ENCODE results near the gene PRR16.
A peak's percentile ranks its signal among the peaks of the same experiment; 100 is the strongest.

Gene PRR16

DNA sequence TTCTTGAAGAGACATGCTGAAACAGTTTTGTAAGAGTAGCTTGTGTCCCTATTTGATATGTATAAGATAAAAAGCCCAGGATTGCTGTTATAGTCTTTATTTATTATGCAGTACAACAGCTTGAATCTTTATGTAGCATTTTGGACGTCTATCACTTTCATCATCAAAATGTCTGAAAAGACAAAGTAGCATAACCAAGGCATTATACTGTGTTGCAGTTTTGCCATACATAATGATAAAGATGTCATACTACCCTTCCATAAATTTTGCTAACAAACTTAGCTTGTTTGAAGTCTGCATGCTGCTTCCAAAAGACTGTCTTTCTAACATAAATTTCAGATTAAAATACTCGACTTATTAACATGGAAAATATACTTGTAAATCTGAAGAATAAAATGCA is 127.8 kb downstream of the PRR16 start:
- no peak for DNase-seq

DNA sequence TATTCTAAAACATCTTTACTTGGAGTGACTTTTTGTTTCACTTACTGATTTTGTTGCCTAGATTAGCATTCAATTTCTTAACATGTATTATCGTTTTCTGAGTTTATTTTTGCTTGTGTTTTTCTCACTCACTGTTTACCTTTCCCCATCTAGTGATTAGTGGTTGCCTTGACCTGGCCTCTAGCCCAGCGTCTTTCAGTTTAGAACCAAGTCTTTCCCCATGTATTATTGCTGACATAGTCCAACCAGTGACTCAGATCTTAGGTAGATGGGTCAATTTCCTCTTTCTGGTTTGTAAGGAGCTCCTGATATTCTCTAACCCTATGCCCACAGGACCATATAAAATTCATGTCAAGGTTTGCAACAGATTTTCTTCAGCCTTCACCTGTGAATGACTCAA is 135.5 kb downstream of the PRR16 start:
- DNase-seq = no peak

DNA sequence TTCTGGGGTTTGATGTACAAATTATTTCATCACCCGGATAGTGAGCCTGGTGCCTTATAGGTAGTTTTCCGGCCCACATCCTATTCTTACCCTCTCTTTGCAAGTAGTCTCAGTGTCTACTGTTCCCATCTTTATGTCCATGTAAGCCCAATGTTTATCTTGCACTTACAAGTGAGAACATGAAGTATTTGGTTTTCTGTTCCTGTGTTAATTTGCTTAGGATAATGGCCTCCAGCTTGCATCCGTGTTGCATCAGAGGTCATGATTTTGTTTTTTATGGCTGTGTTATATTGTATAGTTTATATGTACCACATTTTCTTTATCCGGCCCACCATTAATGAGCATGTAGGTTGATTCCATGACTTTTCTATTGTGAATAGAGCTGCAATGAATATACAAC is 136.5 kb downstream of the PRR16 start:
- no peak for DNase-seq

DNA sequence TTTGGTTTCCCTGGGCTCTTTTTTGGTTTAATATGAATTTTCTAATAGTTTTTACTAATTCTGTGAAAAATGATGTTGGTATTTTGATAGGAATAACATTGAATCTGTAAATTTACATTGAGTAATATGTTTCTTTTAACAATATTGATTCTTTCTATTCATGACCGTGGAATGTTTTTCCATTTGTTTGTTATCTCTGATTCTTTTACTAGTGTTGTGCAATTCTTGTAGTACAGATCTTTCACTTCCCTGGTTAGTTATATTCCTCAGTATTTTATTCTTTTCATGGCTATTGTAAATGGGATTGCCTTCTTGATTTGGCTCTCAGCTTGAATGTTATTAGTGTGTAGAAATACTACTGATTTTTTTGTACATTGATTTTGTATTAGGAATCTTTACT is 137.9 kb downstream of the PRR16 start:
- DNase-seq = no peak

DNA sequence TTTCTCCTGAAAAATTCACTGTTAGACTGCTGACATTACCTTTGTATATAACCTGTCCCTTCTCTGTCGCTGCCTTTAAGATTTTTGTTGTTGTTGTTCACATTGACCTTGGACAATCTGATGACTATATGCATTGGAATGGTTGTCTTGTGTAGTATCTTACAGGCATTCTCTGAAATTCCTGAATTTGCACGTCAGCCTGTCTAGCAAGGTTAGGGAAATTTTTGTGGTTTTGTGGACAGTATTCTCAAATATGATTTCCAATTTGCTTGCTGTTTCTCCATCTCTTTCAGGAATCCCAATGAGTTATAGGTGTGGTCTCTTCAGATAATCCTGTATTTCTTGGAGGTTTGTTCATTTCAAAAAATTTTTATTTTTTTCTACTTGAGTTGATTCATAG is 140.8 kb downstream of the PRR16 start:
- DNase-seq = no peak

DNA sequence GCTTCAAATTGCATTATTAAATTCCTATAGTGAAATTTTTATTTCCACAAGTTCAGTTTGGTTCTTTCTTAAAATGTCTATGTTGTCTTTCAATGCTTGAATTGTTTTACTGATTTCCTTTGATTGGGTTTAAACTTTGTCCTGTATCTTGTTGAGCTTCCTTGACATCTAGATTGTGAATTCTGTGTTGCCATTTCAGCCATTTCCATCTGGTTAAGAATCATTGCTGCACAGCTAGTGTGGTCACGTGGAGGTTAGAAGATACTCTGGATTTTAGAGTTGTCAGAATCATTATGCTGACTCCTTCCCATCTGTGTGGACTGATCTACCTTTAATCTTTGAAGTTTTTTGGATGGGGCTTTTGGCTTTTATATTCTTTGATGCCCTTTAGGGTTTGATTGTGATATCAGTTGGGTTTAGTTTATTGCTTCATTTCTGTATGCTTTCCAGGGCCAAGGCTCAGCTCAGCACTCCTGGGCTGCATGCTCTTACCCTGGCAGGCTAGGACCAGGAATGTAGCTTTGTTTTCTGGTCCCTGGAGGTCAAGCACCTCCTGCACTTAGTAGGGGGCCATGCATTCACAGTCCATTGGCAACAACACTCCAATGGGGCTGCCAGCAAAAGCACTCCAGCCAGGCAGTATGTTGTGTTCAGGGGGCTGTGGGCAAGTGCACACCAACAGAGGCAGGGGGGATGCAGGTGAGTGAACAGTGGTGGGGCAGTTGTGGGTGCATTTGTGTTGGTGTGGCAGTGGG is 141.4 kb downstream of the PRR16 start:
- DNase-seq = no peak

DNA sequence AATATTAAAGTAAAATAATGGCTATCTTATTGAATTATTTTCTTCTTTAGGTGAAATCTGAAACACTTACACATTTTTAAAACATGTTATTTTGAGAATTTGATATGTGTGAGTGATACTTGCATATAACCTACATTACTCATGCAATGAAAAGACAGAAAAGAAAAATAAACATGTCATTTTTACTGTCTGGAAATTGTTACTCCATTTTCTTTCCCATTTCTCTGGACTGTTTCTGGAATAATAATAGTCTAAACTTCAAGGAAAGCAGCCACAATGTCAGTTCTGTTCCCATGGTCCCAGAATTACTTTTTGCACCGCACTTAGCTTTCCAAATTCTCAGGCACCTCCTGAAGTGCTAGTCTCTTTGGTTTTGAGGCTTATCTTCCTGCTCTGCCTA is 145.5 kb downstream of the PRR16 start:
- no peak for DNase-seq

DNA sequence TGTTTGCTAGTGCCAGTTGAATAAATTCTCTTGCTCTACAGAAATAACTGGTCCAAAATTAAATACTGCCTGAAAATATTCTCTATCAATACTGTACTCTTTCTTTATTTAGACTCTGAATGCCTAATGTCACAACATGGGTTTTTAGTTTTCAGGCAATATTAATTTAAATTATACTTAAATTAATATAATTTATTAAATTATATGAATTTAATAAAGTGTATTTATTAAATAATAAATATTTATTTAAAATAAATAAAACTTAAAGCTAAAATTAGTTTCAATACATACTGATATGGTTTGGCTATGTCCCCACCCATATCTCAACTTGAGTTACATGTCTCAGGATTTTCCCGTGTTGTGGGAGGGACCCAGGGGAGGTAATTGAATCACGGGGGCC is 146.0 kb downstream of the PRR16 start:
- no peak for DNase-seq

DNA sequence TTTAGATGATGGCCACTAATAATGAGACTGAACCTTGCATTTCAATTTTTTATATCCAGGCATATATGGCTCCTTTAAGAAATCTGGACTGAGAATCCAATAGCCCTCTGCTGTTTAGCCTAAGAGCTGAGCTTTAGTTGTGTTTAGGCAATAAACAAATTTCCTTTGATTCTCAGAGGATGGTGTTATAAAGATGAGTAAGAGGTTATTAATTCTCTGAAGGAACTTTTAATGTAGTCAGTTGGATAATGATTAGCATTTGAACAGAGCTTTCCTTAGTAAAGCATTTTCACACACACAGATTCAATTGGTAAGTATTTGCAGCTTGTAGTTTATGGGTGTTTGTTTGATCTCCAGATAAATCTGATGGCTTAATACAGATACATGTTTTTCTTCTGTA is 149.6 kb downstream of the PRR16 start:
- no peak for DNase-seq

DNA sequence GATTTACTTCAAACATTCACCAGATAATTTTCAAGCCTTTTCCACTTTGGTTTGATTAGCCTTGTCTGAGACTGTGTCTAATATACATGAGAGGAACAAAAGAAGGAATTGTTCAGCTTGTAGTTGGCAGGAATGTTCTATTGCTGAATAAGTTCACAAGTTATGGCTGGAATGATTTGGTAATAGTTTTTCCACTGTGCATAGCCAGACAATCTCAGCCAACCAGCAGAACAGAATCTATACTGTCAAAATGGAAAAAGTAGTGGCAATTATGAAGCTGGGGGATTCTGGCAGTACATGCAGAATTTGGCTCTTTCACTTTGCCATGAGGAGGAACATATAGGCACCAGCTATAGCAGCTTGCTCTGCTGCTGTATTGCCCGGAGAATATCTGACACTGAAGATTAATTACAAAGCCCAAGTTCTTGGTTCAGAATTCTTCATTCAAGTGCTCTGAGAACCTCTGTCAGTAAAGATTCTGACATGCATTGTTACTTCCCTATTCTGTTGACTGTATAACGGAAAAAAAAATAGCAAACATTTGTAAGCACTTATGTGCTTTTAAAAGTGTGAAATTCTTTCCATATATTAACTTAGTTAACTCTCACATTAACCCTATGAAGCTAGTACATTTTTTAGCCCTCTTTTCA is 150.6 kb downstream of the PRR16 start:
- peak; percentile 31 to 36 for DNase-seq

DNA sequence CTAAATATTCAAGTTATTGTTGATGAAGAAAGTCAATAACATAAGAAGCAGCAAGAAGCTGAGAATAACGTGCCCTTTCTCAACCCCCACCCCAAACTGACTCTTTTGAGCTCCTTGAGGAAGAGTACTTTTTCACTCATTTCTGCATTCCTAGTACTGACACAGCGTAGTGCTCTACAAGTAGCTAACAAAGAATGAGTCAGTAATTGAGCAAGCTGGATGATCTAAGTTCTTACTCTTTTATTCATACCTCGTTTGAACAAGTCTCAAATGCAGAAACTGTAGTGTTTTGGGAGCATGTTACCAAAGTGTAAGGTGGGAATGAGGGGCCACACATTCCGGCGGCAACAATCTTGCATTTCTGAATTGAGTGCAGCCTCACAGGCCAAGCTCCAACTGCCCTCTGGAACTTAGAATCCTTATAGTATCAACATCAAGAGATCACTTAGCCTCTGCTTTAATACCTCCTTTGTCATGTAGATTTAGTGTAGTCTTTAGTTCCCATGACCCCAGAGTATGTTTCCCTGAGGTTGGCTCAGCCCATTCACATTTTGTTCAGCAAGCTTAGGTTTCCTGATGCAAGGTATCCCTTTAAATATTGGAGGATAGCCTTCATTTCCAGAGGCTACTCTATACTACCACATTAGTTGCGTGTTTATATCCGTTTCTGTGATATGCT is 152.0 kb downstream of the PRR16 start:
- DNase-seq = no peak

DNA sequence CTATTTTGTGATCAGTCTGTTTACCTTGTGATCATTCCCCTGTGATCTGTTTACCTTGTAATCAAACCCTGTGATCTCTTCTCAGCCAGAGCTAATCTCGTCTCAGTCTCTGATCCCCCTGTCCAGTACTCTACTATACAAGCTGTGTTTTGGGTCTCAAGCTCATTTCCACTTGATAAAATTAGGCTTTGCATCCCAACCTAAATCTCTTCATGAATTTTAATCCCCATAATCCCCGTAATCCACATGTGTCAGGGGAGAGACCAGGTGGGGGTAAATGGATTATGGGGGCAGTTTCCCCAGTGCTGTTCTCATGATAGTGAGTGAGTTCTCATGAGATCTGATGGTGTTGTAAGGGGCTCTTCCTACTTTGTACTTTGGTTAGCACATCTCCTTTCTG is 157.2 kb downstream of the PRR16 start:
- no peak for DNase-seq

DNA sequence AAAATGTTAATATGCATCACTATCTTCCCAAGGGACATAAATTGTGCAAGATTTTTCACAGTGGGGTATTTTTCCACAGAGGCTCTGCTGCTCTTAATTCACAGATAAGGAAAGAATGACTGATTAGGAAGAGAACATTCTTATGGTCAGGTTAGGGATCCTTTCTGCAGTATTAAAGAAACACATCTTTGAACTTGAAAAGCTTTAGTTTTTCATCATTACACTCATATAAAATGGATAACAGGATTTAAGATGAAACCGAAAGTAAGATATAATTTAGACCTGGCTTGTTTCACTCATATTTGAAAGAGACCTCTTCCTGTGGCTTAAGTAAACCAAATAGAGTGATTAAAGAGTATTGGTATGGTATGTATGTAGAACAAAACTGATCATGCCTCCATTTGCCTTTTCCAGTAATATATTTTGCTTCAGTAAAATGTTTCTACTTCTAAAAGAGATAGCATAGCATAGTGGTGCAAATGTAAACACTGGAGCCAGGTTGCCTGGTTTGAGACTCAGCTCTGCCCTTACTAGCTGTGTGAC is 160.0 kb downstream of the PRR16 start:
- no peak for DNase-seq

DNA sequence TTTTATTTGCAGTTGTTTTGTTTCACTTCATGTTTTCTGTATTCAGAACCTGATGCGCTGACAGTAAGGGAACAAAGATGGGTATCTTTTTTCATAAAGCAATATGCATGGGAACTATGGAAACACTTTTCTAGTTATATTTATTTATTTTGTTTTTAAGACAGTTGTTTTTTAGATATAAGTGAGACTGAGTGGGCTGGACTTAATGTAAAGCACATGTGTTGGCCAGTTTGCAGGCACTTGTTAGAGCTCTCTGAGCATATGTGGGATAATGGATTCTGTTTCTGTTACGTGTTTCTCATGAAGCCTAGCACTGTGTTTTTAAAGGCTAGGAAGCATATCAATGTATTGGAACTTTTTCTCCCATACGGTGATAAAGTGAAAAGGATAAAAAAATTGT is 164.1 kb downstream of the PRR16 start:
- no peak for DNase-seq

DNA sequence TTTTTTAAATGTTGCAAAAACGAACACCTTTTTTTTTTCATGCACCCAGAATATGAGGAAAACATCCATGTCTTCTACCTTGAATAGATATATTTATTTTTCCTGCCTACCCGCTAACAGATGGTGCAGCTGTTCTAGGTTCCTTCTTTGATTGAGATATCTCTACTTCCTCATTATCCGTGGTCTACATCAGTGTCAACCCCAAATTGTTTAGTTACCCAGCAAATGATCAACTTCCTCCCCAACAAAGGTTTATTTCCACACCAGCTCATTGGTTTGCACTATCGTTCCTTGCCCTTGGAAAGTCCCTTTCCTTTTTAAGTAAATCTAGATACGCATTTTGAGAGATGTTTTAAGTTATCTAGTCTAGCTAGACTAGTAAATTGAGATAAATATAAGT is 166.4 kb downstream of the PRR16 start:
- DNase-seq = peak; percentile 48 to 73

DNA sequence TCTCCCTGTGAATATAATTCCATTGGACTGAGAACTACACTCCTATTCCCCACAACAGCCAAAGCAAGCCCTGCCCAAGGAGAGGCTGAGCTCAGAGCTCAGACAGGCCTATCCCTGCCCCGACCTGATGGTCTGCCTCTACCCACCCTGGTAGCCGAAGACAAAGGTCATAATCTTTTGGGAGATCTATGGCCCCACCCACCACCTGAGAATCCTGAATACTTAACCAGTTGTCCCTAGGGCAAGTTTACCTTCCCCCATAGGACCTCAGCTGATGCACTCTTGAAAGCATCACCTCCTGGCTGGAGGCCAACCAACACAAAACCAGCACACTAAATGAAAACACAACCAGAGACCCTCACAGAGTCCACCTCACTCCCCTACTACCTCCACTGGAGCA is 167.5 kb downstream of the PRR16 start:
- no peak for DNase-seq

DNA sequence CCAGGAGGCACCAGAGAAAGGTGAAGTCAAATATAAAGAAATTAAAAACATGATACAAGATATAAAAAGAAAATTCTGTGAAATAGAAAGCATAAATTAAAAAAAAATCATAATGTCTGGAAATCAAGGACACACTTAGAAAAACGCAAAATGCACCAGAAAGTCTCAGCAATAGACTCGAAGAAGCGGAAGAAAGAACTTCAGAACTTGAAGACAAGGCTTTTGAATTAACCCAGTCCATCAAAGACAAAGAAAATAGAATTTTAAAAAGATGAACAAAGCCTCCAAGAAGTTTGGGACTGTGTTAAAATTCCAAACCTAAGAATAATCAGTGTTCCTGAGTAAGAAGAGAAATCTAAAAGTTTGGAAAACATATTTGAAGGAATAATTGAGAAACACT is 168.3 kb downstream of the PRR16 start:
- no peak for DNase-seq

DNA sequence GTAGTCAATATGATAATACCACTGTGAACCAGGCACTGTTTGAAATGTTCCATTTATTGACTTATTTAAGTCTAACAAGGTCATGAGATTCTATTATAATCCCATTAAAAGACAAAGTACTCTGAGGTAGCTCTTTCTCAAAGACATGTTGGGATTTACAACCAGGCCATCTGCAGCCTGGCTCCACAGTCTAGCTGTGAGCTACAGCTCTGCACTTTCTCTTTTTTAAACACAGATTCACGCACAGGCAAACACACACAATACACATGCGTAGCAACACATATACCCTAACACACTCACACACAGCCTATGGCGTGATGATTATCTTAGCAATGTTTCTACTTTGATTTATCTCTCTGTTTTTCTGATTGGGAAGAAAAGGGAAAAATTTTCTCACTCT is 174.3 kb downstream of the PRR16 start:
- DNase-seq = no peak

DNA sequence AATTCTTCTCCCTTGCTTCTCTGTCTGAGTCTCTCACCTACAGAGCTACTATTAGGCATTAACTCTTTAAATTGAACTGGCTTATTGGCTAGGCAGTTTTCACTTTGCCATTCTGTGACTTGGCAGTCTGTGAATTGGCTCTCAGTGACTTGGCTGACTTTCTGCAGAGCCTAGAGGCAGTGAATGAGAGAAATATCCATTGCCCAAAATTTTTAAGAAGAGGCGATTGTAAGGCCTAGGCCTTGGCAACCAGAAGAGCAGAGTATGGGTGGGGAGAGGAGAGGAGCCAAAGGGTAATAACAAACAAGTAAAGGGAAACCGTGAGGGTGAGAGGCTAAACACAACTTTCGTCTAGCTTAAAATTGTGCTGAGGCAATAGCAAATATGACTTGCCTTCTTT is 176.7 kb downstream of the PRR16 start:
- no peak for DNase-seq

DNA sequence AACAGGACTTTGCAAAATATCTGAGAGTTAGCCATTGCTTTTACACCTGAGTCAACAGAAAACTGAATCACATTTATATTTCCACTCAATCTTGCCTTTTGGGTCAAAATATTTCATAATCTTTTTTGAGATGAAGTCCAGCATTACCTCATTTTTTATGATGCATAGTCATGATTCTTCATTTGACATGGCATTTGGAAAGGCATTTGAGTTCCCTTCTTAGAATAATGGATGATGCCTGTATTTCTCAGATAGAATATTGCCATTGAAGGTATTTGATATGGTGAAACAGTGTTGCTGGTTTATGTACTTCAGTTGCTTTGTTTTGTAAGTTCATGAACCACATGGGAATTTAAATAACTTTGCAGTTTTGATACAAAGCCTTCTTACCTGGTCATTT is 180.4 kb downstream of the PRR16 start:
- no peak for DNase-seq

DNA sequence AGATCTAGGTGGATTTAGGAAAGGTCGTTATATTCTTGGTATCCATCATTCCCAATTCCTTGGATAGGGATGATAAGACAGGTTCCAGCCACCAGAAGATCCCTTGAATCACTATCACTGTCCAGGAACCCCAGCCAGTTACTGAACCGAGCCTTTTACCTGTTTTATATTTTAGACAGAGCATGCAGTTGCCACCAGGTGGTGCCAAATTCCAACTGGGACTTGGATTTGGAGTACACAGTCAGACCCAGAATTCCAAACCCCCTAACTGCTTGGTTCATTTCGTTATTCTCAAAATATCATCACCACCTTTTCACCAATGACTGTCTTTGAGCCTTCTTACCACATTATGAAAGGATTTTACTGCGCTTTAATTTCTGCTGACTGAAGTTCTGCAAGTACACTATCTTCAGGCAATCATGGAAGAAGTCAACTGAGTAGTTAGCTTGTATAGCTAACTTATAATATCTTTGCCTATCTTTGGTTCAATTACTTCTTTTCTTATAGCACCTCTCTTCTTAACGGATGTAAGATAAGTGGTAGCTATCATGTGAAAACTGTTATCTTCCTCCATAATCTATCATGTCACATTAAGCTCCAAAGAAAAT is 191.8 kb downstream of the PRR16 start:
- peak; percentile 19 to 54 for DNase-seq

DNA sequence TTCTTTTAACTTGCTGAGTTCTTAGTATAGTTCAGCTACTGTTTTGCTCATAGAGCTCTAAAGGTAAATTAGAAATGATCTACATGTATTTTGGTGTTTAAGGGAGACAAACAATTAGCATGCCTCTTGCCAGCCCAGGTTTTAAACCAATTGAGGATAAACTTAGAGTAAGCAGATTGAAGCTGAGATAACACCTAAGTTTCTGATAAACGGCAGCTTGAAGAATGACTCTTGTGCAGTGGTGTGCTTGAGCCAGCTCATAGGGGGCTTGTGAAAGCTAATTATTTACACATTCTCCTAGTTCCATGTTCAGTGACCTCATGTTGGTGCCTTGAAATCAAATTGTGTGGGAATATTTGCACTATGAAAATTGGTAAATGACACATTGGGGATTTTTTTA is 193.0 kb downstream of the PRR16 start:
- DNase-seq = no peak

DNA sequence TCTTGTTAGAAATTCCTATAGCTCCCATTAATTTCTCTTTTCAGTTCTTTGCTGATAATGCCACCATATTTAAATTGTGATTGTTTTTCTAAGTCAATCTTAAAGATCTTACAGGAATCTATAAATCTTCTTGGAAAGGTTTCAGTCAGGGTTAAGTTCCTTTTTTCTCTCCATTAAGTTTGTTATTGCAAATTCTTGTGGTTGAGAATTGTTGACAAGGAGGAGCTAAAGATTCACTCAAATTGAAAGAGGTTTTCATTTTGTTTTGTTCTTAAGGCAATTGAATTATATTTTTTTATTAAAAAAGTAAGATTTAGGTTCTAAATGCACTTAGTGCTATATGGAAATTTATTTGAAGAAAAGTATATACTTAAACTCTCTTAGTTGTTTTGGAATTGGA is 213.4 kb downstream of the PRR16 start:
- peak; percentile 7 to 15 for DNase-seq

DNA sequence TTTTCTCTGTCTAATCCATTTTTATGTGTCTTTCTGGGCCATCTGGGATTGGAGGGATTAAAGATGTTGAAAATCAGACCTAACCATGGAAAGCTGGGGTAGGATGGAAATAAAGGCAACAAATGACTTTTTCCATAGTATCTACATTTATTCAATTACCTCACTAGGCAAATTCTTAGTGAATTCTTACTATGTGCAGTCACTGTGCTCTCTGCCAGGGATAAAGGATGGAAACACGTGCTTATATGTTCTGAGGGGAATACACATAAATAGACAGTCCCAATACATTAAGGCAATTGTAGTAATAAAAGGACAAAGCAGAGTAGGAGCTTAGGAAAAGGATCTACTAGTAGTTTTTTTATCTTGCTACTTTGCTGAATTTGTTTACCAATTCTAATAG is 214.2 kb downstream of the PRR16 start:
- no peak for DNase-seq
